A549 (cell line): ENCODE data around the gene CDC20. TPM values are rescaled to one million over a fixed set of nuclear protein-coding genes. Genes with fewer than 3 reads are reported as not detected.

Experiments used
- ATAC-seq, 2 experiments: fragments of 200-7000 bp in 1 of 2; fragments of >200 bp in 1 of 2; cut with Nextera tagmentation in 1 of 2; cut with Tn5 transposase in 1 of 2; 3 replicates each; pipeline versions ENCODE4 v1.8.0 to v1.9.1; 2018 to 2020; ENCODE audit warnings: mild to moderate bottlenecking in 1 of 2, moderate library complexity in 1 of 2
- CTCF ChIA-PET: fragments of 300-600 bp; sonication (Branson Sonifier 250); formaldehyde crosslinking; extraction: SDS; loops from one replicate; lab custom pipeline; 2021; ENCODE audit warnings: antibody characterized with exemption, inconsistent platforms; lab: Yijun Ruan, JAX
- POLR2A ChIA-PET: fragments of 350-600 bp; formaldehyde crosslinking; extraction: SDS; loops from one replicate; lab custom pipeline; 2021; ENCODE audit warnings: antibody characterized with exemption, inconsistent platforms; lab: Yijun Ruan, JAX
- DNase-seq, 2 experiments: peaks; one replicate each; pipeline versions ENCODE4 v3.0.0 to v3.0.0-alpha.2; 2011 to 2016; ENCODE audit warnings: low read depth in 1 of 2, low spot score in 1 of 2
- FAIRE-seq: peaks from 2 replicates; lab custom pipeline; 2011; peaks lifted over from hg19 to GRCh38; lab: Jason Lieb, UNC
- H3K27ac ChIP-seq, 2 experiments: fragments of >200 bp; sonication (Bioruptor Twin); formaldehyde crosslinking; 3 replicates each; pipeline ENCODE4 v1.5.1; 2016 to 2017
- H3K4me1 ChIP-seq: fragments of >200 bp; sonication (Bioruptor Twin); formaldehyde crosslinking; 3 replicates; pipeline ENCODE4 v1.6.1; 2016
- H3K4me2 ChIP-seq: fragments of >200 bp; sonication (Bioruptor Twin); formaldehyde crosslinking; 3 replicates; pipeline ENCODE4 v1.6.1; 2016
- H3K4me3 ChIP-seq: fragments of >200 bp; sonication (Bioruptor Twin); formaldehyde crosslinking; 3 replicates; pipeline ENCODE4 v1.5.1; 2016
- H3K9me3 ChIP-seq: fragments of >200 bp; sonication (Bioruptor Twin); formaldehyde crosslinking; 3 replicates; pipeline ENCODE4 v1.6.1; 2016
- CTCF ChIP-seq: fragments of >200 bp; sonication (Bioruptor Twin); formaldehyde crosslinking; IDR thresholded peaks from 3 replicates; pipeline ENCODE4 v1.5.1; 2016
- E2F6 ChIP-seq: IDR thresholded peaks from 2 replicates; pipeline ENCODE4 v1.6.1; 2012; ENCODE audit warnings: low read depth, borderline replicate concordance
- ELK1 ChIP-seq: fragments of 150-350 bp; IDR thresholded peaks from 2 replicates; pipeline ENCODE4 v1.6.1; 2014; ENCODE audit warnings: low read depth, mild to moderate bottlenecking, low read length
- ESRRA ChIP-seq: fragments of 150-350 bp; IDR thresholded peaks from 2 replicates; pipeline ENCODE4 v1.6.1; 2014; ENCODE audit warnings: mild to moderate bottlenecking, low read length, borderline replicate concordance
- FOSL2 ChIP-seq, 2 experiments: fragments of 450-650 bp in 1 of 2; fragments of >200 bp in 1 of 2; sonication (Bioruptor Twin) in 1 of 2; formaldehyde crosslinking; IDR thresholded peaks; 2 replicates each; pipeline versions ENCODE4 v1.5.0 to v1.6.1; 2016 to 2020; ENCODE audit warnings: mild to moderate bottlenecking in 1 of 2, moderate library complexity in 1 of 2
- HEYL ChIP-seq: fragments of 250-450 bp; sonication (Bioruptor Pico); IDR thresholded peaks from 2 replicates; pipeline ENCODE4 v1.8.0; 2021; ENCODE audit warnings: mild to moderate bottlenecking, moderate library complexity
- HOXA7 ChIP-seq: fragments of 250-450 bp; sonication (Bioruptor Pico); IDR thresholded peaks from 2 replicates; pipeline ENCODE4 v1.5.0; 2020; ENCODE audit warnings: mild to moderate bottlenecking, moderate library complexity
- HOXB13 ChIP-seq: fragments of 250-450 bp; sonication (Bioruptor Pico); IDR thresholded peaks from 2 replicates; pipeline ENCODE4 v1.5.0; 2020; ENCODE audit warnings: low read depth, mild to moderate bottlenecking, moderate library complexity
- KDM1A ChIP-seq: fragments of 200-600 bp; sonication (generic); IDR thresholded peaks from 2 replicates; pipeline ENCODE4 v1.6.1; 2016; ENCODE audit warnings: low read depth, mild to moderate bottlenecking
- MAFK ChIP-seq: fragments of 450-650 bp; IDR thresholded peaks from 2 replicates; pipeline ENCODE4 v1.6.1; 2014; ENCODE audit not compliant: partially characterized antibody
- MAX ChIP-seq: IDR thresholded peaks from 2 replicates; pipeline ENCODE4 v1.6.1; 2012
- MYC ChIP-seq: IDR thresholded peaks from 2 replicates; pipeline ENCODE4 v1.6.1; 2012; ENCODE audit warnings: mild to moderate bottlenecking, inconsistent platforms, low read length, improper control_type of control experiment, borderline replicate concordance
- NFE2L2 ChIP-seq: fragments of 150-350 bp; conservative IDR thresholded peaks from 2 replicates; pipeline ENCODE4 v1.6.1; 2014; ENCODE audit warnings: low read length
- RFX5 ChIP-seq: fragments of 450-650 bp; IDR thresholded peaks from 2 replicates; pipeline ENCODE4 v1.7.1; 2014; ENCODE audit warnings: antibody characterized with exemption, mild to moderate bottlenecking, moderate library complexity
- RNF2 ChIP-seq: fragments of 200-600 bp; sonication (generic); IDR thresholded peaks from 2 replicates; pipeline ENCODE4 v1.6.1; 2016; ENCODE audit warnings: low read depth, mild to moderate bottlenecking, antibody characterized with exemption, moderate library complexity, borderline replicate concordance
- TFCP2L1 ChIP-seq: fragments of 250-450 bp; sonication (Bioruptor Pico); IDR thresholded peaks from 2 replicates; pipeline ENCODE4 v1.5.0; 2021; ENCODE audit warnings: mild to moderate bottlenecking
- TP53 ChIP-seq: fragments of 250-450 bp; sonication (Bioruptor Pico); IDR thresholded peaks from 2 replicates; pipeline ENCODE4 v1.5.0; 2021; ENCODE audit warnings: mild to moderate bottlenecking, moderate library complexity
- ZNF302 ChIP-seq: fragments of 250-450 bp; sonication (Bioruptor Pico); IDR thresholded peaks from 2 replicates; pipeline ENCODE4 v1.9.0; 2021; ENCODE audit warnings: inconsistent platforms, mild to moderate bottlenecking, moderate library complexity
- ZSCAN20 ChIP-seq: fragments of 250-450 bp; sonication (Bioruptor Pico); IDR thresholded peaks from 2 replicates; pipeline ENCODE4 v1.8.0; 2022; ENCODE audit warnings: mild to moderate bottlenecking, moderate library complexity
- WGBS: methylation state at CpG from one replicate; pipeline ENCODE4 v1.1.6; 2017; ENCODE audit errors: missing lambda C conversion rate; 5-methylcytosine and 5-hydroxymethylcytosine counted together
- polyA plus RNA-seq, 4 experiments: library from polyadenylated mRNA; depleted of rRNA in 3 of 4; stranded (reverse); fragments of >200 nt; fragmentation: RNase III in 1 of 4; extraction: RNeasy Plus Mini Kit Qiagen cat#74134 plus additional on column Dnase treatment in 1 of 4; gene quantifications; 2 replicates in 3 of 4; 3 replicates in 1 of 4; pipeline ENCODE4 v1.2.3, GENCODE V29; 2011 to 2017

Gene CDC20
- polyA plus RNA-seq, 2 of the 4 experiments (the other 2 are of a cell fraction): 73.8 to 116 TPM

- DNase-seq (no peak), ATAC-seq (peak; percentile 1 to 8; a peak in 3 of 6 replicates), FAIRE-seq (no peak)
- Histone ChIP-seq H3K4me1 (peaks cover 47% of the 10 kb centered on the region), H3K27ac (peak overlapping the region; percentile 94 to 99), H3K4me3 (peak overlapping the region; percentile 90), H3K9me3 (no peaks in the 10 kb centered on the region), H3K4me2 (peak overlapping the region; percentile 99)
- TF ChIP-seq ZNF302: no peak
- TF ChIP-seq ESRRA: no peak
- TF ChIP-seq MAFK: no peak
- TF ChIP-seq KDM1A: no peak
- TF ChIP-seq RNF2: no peak
- TF ChIP-seq ELK1: no peak
- no peak for TF ChIP-seq TP53
- no peak for TF ChIP-seq NFE2L2
- no peak for TF ChIP-seq ZSCAN20 (CRISPR knock-in tag)
- no peak for TF ChIP-seq HOXA7
- no peak for TF ChIP-seq TFCP2L1 (CRISPR knock-in tag)
- TF ChIP-seq FOSL2 (IDR thresholded peaks at IDR 0.05): no peak
- no peak for TF ChIP-seq FOSL2 (CRISPR knock-in tag; IDR thresholded peaks at IDR 0.05)
- no peak for TF ChIP-seq MYC
- no peak for TF ChIP-seq CTCF
- no peak for TF ChIP-seq E2F6
- no peak for TF ChIP-seq RFX5
- TF ChIP-seq HOXB13: no peak
- no peak for TF ChIP-seq HEYL
- 0% methylated on average over 3 of the region's 5 CpGs for WGBS
- ChIA-PET CTCF (interaction anchor here (2.4 kb wide), 1 partner anchor 11 kb away, joined by 10 read pairs; no protein-coding TSS in a partner anchor), POLR2A (interaction anchor here (2.4 kb wide), 1 partner anchor 8 kb away, joined by 37 read pairs; the partner anchor contains the start of gene CDC20)
These were observed 7.8 kb downstream of the CDC20 start for GRCh38 chr1:43366601-43367025.

- DNase-seq: peak in 1 of 2 experiments; percentile 46
These were observed 8.5 kb downstream of the CDC20 start for GRCh38 chr1:43367026-43367903.

More at GRCh38 chr1:43367026-43367903, 8.5 kb downstream of the CDC20 start:
- Histone ChIP-seq H3K4me3 (peak overlapping the region; percentile 90), H3K4me2 (peak overlapping the region; percentile 99), H3K27ac (peak overlapping the region; percentile 94 to 99)
- CTCF ChIA-PET: interaction anchor here (1.4 to 2.4 kb wide), 3 partner anchors 11 to 28 kb away, joined by 4 to 10 read pairs (median 4); no protein-coding TSS in a partner anchor
- peak; percentile 76 to 84 for ATAC-seq
- WGBS: 0% methylated on average over 22 of the region's 48 CpGs
- TF ChIP-seq MAX (no peak), TFCP2L1 (CRISPR knock-in tag) (no peak)
- TF ChIP-seq, all 56 proteins: peak for 0
- POLR2A ChIA-PET: interaction anchor here (0.6 to 2.4 kb wide), 12 partner anchors 9 to 283 kb away, joined by 3 to 37 read pairs (median 4); partner anchors contain the start of genes CDC20, HYI, KDM4A and MED8
- Histone ChIP-seq H3K9me3 (no peaks in the 10 kb centered on the region), H3K4me1 (peaks cover 46% of the 10 kb centered on the region)
- no peak for FAIRE-seq
